Dendritic cell treated with granulocyte-macrophage colony-stimulating factor and Interleukin-4, amounts not matched to agents 40 ng/mL and 50 ng/mL, for 4 days (primary cell): ENCODE measurements around the gene CIAPIN1.

Experiments used
- H3K27ac Mint-ChIP-seq: one replicate; pipeline ENCODE4 v1.8.0; 2022; ENCODE audit warnings: mild to moderate bottlenecking, mixed read lengths
- H3K27me3 Mint-ChIP-seq: one replicate; pipeline ENCODE4 v1.8.0; 2022; ENCODE audit warnings: mild to moderate bottlenecking, mixed read lengths
- H3K36me3 Mint-ChIP-seq: one replicate; pipeline ENCODE4 v1.8.0; 2022; ENCODE audit warnings: low read depth, mixed read lengths
- H3K4me1 Mint-ChIP-seq: one replicate; pipeline ENCODE4 v1.8.0; 2022; ENCODE audit warnings: low read depth, mixed read lengths
- H3K4me3 Mint-ChIP-seq: one replicate; pipeline ENCODE4 v1.8.0; 2022; ENCODE audit warnings: mild to moderate bottlenecking, moderate library complexity, mixed read lengths
- H3K9me3 Mint-ChIP-seq: one replicate; pipeline ENCODE4 v1.8.0; 2022; ENCODE audit warnings: mixed read lengths
- intact Hi-C: fragments of 100-400 bp; cut with micrococcal nuclease; formaldehyde crosslinking; loops from one replicate; pipeline ENCODE4 v1.15.0; 2022

CIAPIN1 gene

GRCh38 chr16:57381791-57382534 lies 65.2 kb downstream of the CIAPIN1 start:
- Mint-ChIP-seq H3K27me3 (peaks cover 23% of the 10 kb centered on the region), H3K27ac (peak overlapping the region; percentile 54), H3K36me3 (no peaks in the 10 kb centered on the region), H3K9me3 (no peaks in the 10 kb centered on the region), H3K4me3 (no peak overlapping the region), H3K4me1 (peaks cover 57% of the 10 kb centered on the region)
- intact Hi-C loops = no loop called here

- no peaks in the 10 kb centered on the region for H3K36me3 Mint-ChIP-seq
- peak overlapping the region; percentile 54 for H3K27ac Mint-ChIP-seq
- no peak overlapping the region for H3K4me3 Mint-ChIP-seq
- H3K4me1 Mint-ChIP-seq = peaks cover 57% of the 10 kb centered on the region
- peaks cover 25% of the 10 kb centered on the region for H3K27me3 Mint-ChIP-seq
- intact Hi-C loops = no loop called here
- no peaks in the 10 kb centered on the region for H3K9me3 Mint-ChIP-seq
These were observed 66.3 kb downstream of the CIAPIN1 start for GRCh38 chr16:57380671-57381462.

- Mint-ChIP-seq H3K4me1 (peaks cover 49% of the 10 kb centered on the region), H3K27ac (no peak overlapping the region), H3K27me3 (peaks cover 30% of the 10 kb centered on the region), H3K9me3 (no peaks in the 10 kb centered on the region), H3K36me3 (no peaks in the 10 kb centered on the region), H3K4me3 (no peak overlapping the region)
- intact Hi-C loops = no loop called here
These were observed 67.6 kb downstream of the CIAPIN1 start for GRCh38 chr16:57379579-57379978.
